Measurements from ENCODE around the gene PTH1R.
A peak's percentile ranks its signal among the peaks of the same experiment; 100 is the strongest.

Gene PTH1R

DNA sequence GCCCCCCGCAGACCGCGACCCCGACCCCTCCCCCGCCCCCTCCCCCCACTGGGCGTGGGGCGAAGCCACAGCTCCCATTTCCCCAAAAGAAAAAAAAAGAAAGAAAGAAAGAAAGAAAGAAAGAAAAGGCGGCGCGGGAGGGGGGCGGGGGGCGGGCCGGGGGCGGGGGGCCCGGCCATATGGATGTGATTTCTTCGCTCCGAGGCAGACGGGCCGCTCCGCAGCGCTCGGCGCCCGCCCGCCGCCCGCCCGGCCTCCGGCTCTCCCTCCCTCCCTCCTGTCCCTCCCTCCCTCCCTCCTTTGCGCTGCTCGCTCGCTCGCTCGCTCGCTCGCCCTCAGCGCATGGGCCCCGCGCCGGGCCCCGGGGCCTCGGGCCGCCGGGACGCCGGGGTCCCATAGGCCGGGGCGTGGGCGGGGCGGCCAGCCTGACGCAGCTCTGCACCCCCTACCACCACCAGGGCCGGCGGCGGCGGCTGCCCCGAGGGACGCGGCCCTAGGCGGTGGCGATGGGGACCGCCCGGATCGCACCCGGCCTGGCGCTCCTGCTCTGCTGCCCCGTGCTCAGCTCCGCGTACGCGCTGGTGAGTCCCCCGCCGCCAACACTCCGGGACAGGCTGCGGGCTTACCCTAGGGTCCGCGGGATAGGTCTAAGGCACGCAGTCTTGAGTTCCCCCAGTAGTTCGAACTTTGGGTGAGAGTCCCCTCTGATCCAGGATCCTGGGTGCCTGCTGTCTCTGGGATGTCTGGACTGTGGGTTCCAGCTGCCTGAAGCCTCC lies 5.7 kb downstream of the PTH1R start:
- peak; percentile 81 for DNase-seq (ENCODE audit: low spot score)

DNA sequence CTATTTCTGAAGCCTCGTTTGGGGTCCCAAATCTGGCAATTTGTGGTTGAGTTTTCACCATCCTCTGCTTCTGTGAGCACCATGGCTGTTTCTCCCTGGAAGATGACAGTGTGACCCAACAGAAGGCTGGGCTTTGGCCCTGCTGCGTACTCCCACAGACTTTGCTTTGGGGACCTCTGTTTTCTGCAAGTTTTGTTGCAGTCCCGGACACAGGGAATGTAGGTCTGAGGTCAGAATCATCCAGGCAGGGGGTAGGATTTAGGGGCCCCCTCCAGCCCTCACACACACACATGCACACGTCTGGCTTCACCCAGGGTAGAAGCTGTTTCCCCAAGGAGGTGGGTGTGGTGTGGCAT lies 6.3 kb downstream of the PTH1R start:
- DNase-seq (ENCODE audit: low spot score), result no peak

DNA sequence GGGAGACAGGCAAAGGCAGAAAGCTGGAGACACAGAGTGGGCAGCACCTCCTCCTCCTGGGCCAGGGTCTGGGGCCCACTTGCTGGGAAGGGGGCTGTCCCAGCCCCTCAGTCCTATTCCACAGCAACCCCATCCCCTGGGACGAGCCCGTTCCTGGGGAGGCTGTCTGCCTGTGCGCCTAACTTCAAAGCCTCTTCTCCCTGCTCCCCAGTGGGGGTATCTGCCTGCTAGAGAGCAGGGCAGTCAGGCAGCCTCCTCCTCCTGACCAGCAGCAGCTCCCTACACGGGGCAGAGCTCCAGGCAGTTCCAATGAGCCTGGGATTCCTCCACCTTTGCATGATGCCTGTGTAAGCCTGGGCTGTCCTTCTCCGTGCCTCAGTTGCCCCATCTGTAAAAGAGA lies 6.9 kb downstream of the PTH1R start:
- no peak for DNase-seq (ENCODE audit: low spot score)

DNA sequence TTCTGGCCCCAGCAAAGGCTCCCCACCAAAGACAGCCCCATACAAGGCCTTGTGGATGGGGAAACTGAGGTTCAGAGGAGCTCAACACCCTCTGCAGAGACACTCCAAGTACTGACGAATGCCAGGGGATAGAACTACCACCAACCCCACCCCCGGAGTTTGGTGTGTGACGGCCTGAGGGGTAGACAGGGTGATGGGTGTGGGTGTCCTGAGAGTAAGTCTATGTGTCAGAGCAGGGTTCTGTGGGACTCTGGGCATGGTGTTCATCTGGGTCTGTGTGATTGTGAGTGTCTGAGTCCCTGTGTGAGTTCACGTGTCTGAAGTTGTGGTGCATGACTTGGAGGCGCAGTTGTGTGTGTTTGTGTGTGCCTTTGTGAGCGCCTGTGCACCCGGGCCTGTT lies 7.4 kb downstream of the PTH1R start:
- no peak for DNase-seq (ENCODE audit: low spot score)

DNA sequence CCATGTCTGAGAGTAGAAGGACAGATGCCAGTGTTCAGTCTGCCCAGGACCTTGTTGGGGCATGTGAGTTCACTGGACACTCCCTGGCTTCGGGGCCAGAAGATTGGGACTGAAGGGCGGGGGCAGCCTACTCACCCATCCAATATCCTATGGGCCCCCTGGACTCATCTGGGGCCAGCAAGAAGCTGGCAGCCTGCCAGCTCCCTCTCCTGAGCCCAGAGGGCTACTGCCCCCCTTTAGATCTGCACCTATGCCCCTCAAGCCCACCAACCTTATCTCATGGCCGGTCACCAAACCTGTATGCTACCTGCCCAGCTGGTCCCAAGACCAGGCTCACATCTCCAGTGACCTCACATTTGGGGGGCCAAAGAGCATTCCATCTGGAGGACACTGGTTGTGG lies 8.1 kb downstream of the PTH1R start:
- DNase-seq (ENCODE audit: low spot score), result no peak

DNA sequence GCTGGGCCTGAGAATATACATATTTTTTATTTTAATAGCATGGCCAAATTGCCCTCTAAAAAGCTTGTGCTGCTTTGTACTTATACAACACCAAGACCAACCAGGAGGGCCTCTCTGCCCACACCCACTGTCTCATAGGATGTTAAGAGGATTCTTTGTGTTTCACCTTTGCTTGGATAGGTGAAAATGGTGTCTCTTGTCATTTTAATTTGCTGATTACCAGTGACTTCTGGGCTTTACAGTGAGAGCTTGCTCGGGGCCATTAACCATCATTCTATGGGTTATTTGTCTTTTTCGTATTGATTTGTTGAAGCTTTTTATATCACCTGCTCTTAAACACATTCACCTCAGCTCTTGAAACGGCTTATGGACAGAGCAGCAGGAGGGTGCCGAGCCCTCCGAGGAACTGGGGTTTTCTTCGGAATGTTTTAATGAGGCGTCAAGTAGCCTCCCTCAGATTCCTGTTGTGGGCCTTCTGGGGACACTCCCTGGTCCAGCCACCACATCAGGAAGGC lies 10.5 kb downstream of the PTH1R start:
- DNase-seq (ENCODE audit: low spot score), result no peak

DNA sequence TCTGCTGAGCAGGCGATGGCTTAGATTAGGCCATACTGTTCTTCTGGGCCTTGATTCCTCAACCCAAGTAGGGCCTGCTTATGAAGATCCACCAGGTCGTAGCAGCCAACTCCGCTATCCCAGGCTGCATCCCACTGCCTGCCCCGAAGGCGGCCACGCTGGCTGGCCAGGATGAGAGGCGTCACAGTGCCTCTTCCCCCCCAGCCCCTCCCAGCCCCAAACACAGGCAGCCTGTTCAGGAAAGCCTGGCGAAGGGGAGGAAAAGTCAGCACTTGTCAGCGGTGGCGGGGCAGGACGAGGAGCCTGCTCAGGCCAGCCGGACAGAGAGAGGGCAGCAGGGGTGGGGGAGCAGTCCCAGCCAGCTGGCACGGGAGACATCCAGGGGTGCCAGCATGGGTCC lies 11.2 kb downstream of the PTH1R start:
- DNase-seq (ENCODE audit: low spot score), result no peak

DNA sequence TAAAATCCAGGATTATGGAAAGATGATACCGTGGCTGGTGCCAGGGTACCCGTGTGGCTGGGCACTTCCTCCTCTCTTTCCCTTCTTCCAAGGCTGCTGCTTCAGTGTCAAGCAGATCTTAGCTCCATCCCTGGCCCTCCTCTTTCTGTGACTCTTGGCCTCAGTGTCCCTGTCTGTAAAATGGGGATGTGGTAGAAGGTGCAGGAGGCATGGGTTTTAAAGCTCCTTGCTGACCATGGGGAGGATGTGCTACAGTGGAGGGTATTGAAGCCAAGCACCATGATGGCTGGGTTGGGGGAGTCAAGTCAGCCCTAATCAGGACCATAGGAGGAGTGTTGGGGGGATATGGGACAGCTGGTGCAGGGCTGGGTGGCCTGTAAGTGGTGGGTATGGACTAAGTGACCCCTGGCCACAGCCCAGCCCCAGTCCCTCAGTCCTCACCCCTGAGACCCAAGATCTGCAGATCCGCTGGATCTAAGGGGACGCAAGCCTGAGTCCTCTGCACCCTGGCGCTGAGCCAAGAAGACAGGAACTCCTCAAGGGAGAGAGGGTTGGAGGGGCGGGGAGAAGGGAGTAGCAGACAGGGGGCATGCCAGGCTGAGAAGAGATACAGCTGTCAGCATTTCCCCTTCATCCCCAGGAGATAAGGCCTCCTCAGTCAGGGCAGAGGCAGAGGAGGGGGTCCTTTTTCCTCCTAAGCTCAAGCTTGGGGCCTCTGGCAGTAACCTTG lies 12.0 kb downstream of the PTH1R start:
- DNase-seq (ENCODE audit: low spot score), result no peak

DNA sequence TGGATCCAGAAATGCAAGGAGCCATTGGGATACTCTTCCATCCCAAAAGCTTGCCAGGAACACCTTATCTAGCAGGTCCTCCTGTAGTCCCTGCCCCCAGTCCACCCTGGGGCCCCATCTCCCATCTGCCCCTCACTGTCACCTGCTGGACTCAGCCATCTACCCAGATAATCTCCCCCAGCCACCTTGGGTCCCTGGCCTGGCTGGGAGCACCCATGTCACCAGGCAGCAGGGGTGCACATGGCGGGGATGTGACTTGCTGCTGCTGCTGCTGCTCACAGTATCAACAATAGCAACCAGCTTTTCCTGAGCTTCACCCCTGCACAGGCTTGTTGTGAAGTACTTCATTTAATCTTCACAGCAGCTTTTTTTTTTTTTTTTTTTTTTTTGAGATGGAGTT lies 12.6 kb downstream of the PTH1R start:
- DNase-seq (ENCODE audit: low spot score), result no peak

DNA sequence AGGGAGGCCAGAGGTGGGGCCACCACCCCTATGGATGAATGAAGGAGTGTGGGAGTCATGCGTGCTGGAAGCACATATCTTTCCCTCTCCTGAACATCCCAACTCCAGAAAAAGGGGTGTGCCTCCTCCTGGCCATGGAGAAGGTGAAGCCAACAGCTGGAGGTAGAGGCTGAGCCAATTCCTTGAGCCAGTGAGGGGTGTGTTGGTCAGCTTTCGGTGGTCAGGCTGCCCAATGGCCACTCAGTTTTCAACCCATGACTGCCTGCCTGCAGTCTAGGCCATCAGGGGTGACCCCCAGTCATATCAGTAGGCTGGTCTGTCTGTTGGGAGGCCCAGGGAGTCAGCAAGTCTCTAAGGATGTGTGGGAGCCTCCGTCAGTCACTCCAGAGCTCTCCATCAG lies 13.6 kb downstream of the PTH1R start:
- no peak for DNase-seq (ENCODE audit: low spot score)

DNA sequence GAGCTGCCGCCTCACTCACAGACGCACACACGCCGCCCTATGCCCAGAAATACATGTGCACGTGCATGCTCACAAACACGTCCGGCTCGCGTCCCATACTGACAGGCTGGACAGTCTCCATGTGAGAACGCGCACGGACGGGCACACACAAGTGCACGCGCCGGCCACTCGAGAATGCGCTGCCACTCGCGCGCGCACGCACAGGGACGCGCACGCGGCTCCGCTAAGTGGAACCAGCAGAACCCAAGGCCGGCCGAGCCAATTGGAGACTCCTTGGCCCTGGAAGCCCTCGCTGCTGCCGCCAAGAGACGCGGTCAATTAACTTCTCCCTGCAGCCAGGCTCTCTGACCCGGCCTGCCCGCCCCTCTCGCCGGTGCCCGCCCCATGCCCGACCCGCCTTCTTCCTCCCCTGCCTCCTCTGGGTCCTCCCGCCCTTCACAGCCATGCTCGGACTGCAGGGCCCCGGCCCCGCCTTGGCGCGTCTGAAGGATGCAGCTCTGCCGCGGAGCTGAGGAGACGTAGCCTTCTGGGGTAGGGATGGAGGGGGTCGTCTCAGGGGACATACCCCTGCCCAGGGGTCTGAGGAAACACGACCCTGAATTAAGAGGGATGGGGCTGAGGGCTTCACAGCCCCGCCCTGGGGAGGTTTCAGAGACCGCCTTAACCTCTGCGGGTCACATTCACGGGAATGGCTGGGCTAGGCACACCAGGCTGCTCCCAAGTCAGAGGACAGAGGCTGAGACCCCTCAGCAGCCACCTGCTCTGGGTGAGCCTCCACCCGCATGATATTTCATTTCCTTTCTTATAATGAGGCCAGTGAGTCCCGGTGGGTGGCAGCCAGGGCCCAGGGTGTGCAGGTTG lies 15.0 kb downstream of the PTH1R start:
- no peak for DNase-seq (ENCODE audit: low spot score)

DNA sequence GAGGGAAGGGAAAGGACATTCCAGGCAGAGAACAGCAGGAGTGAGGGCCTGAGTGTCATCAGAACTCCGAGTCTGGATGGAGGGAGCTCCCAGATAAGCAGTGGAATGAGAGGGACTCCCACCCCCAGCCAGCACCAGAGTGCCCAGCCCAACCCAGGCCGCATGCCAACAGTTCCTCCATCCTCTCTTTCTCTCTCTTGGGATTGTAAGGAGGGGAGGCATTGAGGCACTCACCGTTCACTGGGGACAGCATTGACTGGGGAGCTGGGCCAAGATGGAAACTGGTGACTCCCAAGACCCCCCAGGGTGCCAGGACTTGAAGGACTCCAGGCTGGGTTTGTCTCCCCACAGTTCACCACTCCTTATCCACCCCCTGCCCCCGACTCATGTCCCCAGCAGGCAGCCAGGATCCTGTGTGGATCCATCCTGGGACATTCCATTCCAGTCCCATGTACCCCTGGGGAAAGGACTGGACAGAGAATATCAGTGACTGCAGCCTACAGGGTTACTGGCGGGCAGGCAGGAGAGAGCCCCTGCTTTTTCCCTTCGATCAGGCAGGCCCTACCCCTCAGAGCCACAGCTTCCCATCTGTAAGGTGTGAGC lies 15.7 kb downstream of the PTH1R start:
- DNase-seq (ENCODE audit: low spot score), result no peak

DNA sequence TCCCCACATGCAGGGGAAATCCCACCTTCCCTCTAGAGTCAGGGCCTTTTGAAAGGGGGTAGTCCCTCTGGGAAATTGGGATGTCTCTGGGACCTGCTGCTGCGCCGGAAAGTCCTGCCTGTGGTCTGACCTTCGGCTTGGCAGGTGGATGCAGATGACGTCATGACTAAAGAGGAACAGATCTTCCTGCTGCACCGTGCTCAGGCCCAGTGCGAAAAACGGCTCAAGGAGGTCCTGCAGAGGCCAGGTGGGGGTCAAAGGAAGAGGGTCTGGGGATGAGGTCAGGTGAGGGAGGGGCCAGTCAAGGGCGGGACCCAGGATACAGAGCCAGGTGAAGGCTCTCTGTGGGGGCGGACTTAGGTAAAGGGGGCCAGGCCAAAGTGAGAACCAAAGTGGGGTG lies 16.2 kb downstream of the PTH1R start:
- no peak for DNase-seq (ENCODE audit: low spot score)

DNA sequence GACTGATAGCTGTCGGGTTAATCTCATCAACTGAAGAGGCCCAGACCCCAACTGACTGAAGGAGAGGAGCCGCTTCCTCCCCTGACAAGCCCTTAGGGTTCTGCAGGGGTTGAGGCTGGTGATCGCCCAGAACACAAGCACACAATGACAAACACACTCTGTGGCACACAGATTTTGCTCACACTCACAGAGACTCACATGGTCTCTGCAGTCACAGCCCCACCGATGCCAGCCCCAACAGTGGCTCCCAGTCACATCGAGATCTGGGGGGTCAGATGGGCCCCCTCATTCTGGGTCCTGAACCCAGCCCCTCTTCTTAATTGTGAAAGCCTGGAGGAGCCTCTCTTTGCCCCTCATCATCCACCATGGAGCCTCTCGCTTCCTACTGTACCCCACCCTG lies 16.7 kb downstream of the PTH1R start:
- no peak for DNase-seq (ENCODE audit: low spot score)

DNA sequence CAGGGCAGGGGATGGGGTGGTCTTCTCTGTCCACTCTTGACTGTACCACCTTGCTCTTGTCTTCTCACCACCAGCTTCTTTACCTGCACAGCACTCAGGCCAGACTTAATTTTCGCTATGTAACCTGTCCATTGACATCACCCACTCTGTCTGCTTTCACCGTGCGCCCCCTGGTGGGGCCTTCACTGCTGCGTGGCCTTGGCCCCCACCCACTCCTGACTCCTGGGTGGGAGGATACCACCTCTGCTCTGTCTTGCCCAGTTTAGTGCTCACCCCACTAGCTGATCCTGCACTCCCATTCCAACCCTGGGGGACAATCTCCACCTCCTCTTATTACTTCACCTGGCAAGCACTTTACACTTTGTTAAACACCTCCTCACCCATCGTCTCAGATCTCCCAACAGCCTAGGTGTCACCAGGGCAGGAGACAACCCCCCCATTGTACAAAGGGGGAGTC lies 17.7 kb downstream of the PTH1R start:
- DNase-seq (ENCODE audit: low spot score), result peak; percentile 81

DNA sequence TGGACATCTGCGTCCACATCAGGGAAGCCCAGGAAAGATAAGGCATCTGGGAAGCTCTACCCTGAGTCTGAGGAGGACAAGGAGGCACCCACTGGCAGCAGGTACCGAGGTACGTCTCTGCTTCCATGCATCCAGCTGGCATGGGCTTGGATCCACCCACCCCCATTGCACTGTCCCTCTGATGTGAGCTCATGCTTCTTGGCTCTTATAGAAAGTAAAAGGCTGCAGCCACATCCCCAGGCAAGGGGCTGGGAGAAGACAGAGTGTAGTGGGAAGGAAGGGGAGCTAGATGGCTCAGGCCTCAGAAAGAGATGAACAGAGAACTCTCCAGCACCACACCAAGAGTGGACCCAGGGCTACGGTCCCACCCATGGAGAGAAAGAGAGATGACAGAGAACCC lies 18.2 kb downstream of the PTH1R start:
- no peak for DNase-seq (ENCODE audit: low spot score)

DNA sequence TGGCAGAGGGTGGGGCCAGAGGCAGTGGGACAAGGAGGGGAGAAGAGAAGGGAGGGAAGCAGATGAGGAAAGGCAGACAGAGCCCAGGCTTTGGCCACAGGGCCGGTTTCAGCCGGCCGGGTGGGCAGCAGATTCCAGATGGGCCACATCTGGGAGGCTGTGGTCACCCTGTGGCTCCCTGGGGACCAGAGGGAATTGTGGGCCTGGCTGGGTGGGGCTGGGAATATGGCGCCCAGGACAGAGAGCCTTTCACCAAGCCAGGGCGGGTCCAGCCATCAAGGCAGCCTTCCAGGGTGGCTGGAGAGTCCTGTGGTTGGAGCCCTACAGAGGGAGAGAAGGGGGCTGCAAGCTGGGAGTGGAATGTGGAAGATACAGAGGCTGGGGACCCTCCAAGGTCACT lies 18.9 kb downstream of the PTH1R start:
- DNase-seq (ENCODE audit: low spot score), result no peak

DNA sequence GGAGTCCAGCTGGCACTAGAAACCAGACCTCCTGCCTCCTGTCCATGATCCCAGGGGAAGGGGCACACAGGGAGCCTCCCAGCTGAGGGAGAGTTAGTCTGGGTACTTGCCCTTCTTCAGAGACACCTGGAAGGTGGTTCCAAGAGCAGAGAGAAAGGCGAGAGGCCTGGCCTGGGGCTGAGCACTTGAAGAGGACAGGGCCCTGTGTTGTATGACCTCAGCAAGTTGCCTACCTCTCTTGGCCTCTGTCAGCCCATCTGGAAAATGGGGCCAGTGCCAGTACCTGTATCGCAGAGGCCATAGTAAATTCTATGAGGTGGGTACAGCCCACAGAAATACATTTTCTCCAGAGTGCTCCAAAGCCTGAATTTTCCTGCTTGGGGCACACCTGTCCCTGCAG lies 19.5 kb downstream of the PTH1R start:
- no peak for DNase-seq (ENCODE audit: low spot score)

DNA sequence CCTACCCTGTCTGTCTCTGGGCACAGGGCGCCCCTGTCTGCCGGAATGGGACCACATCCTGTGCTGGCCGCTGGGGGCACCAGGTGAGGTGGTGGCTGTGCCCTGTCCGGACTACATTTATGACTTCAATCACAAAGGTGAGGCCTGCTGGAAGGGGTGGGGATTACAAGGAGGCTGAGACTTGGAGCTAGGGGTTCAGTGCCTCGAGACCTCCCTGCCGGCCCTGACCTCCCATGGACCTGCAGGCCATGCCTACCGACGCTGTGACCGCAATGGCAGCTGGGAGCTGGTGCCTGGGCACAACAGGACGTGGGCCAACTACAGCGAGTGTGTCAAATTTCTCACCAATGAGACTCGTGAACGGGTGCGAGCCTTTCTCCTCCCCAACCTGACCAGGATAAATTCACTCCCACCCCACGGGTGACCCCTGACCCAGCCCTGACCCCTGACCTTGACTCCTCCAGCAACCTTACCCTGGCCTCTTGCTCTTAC lies 20.4 kb downstream of the PTH1R start:
- DNase-seq (ENCODE audit: low spot score), result no peak

DNA sequence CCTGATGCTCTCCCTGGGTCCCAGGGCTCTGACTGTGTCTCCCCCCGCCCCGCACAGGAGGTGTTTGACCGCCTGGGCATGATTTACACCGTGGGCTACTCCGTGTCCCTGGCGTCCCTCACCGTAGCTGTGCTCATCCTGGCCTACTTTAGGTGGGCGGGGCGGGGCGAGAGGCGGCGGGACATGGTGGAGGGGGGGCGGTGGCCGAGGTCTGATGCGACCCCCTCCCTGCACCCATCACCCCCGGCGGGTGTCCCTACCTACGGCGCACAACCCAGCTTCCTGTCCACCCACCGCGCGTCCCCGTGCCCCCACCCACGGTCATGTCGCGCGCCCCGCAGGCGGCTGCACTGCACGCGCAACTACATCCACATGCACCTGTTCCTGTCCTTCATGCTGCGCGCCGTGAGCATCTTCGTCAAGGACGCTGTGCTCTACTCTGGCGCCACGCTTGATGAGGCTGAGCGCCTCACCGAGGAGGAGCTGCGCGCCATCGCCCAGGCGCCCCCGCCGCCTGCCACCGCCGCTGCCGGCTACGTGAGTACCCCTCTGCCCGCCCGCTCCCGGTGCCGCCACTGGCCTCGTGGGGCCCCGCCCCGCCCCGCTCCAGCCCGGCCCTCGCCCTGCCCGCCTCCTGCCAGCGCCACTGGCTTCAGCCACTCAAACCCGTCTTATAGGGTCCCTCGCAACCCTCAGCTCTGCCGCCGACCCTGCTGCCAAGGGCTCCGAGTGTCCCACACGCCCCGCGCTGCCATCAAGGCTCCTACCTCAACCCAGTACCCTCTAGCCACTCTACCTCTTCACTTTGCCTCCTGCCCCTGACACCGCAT lies 21.0 kb downstream of the PTH1R start:
- DNase-seq (ENCODE audit: low spot score), result no peak

Data from D341Med (cell line).